NCI-H2029 treated with DMSO at 0.1 percent for 48 hours (cell line): ENCODE results near the gene LHX4.

ENCODE experiments used
- DNase-seq: peaks from one replicate; lab custom pipeline; 2025; lab: John Stamatoyannopoulos, UW

LHX4 gene

DNA sequence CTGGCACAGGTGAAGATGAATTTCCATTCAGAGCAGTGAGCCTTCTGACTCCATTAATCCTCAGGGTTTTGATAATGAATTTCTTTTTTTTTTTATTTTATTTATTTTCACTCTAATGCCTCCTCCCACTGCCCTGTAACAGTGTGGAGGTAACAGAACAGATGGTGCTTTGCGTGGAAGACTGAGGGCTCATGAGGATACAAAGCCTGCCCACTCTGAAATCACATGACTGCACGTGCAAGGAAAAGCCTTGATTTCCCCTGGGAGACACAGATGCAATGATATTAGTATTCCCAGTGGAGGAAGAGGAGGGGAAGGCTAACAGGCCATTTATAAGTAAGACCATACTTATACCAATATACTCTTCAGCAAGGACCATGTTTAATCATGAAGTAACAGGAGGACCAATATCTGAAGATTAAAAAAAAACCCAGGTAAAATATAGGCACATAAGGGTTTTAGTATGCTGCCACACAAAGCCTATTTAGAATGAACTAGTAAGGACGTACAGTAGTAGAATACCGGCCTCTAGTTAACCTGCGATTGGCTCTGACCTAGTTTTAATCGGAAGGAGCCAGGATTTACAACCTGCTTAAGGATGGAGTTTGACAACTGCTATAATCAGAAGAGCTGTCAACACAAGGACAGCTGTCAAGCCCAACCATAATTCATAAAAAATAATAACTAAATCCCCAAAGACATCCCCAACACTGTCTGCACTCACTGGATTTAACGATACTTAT lies 69.6 kb downstream of the LHX4 start:
- DNase-seq = no peak

DNA sequence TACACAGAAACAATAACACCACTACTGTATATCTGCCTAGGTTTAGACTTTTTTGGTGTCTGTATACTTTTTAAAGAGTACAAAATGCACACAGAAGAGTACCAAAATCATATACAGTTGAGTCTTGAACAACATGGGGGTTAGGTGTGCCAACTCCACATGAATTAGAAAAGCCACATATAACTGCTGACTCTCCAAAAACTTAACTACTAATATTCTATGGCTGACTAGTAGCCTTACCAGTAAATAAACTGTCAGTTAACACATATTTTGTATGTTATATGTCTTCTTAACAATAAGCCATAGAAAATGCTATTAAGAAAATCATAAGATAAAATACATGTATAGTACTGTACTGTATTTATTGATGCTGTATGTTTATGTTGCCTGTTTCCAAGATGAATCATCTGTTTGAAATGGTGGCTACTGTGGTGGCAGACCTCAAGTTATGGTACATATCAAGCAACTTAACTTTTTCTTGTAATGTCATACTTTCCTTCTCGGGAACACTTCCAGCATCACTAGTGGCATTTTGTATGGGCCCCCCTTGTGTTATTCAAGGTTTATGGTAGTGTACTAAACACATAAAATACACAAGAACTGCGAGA lies 71.2 kb downstream of the LHX4 start:
- DNase-seq = no peak

DNA sequence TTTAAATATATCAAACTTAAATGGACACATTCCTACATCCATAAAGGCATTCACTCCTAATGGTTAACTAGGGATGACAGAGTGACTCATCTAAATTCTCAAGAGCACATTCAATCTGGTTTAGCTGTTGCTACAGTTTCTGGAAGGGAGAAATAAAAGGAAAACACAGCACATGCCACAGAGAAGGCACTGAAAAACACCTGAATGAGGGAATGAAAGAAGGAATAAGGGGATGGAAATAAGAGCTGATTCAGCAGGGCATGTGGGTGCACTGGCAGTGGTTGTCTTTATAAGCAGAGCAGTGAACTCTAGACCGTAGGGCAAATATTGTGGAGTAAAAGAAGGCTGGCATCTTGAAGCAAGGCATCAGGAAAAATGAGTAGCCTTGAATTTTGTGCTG lies 79.3 kb downstream of the LHX4 start:
- DNase-seq = no peak

DNA sequence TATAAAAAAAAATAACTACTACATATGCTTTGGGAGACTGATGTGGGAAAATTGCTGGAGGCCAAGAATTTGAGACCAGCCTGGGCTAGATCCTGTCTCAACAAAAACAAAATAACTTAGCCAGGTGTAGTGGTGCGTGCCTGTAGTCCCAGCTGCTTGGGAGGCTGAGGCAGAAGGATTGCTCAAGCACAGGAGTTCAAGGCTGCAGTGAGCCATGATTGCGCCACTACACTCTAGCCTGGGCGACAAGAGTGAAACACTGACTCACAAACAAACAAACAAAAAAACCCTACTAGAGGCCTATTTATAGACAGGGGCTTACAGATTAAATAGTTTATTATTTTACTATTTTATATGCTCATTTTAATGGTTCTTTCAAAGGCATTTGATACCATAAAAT lies 80.0 kb downstream of the LHX4 start:
- no peak for DNase-seq

DNA sequence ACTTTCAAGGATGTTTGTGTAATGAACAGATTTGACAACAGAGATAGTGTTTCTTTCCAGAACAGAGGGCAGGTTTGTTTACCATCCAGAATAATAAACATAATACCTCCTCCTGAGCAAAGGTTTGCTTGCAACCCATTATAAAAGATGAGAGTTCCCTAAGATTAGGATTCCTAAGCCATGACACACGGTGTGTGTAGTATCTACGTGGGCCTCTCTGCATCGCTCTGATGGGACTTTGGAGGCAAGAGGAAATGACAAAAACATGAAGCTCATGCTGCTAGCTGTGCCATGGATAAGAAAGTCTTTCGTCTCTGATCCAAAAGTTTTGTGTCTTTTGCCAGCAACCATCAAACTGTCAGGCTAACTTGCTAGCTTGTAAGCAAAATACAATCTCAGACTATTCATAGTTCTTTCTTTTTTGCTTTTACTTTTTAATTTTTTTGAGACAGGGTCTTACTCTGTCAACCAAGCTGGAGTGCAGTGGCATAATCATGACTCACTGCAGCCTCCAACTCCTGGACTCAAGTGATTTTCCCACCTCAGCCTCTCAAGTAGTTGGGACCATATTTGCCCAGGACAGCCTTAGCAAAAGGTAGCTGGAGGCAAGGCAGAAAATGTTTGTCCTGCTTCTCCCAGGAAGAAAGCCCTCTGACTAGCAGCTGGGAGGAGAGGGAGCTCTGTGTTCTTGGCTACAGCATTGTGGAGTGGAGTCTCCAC lies 81.1 kb downstream of the LHX4 start:
- DNase-seq = no peak

DNA sequence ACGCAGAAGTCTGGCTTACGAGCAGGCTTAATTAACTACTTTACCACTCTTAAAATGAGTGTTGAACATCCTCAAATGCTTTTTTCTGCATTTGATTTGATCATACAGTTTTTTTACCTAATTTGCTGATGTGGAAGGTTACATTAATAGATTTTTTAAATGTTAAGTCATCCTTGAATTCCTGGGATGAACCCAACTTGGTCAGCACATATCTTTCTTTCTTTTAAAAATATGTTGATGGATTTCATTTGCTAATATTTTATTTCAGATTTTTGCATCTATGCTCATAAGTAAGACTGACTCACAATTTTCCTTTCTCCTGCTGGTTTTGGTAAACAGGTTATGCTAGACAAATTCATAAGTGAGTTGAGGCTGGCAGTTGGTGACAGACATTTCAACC lies 82.9 kb downstream of the LHX4 start:
- DNase-seq = no peak

DNA sequence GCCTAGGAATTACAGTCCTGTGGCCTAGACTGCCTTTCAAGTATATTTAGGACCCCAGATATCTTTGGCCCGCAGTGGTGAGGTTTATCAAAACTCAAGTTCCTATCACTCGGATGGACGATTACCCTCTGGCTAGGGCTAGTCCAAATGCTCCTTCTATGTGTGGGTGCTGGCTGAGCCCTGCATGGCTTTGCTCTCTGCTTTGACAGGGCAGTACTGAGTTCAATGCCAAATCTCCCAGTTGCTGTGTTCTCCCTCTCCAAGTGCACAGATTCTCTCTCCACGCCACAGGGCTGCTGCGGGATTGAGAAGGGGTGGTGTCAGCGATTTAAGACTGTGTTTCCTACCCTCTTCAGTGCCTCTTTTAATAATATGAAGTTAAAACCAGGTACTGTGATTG lies 97.0 kb downstream of the LHX4 start:
- DNase-seq = no peak
